ENCODE data around the gene PCIF1.

DNA sequence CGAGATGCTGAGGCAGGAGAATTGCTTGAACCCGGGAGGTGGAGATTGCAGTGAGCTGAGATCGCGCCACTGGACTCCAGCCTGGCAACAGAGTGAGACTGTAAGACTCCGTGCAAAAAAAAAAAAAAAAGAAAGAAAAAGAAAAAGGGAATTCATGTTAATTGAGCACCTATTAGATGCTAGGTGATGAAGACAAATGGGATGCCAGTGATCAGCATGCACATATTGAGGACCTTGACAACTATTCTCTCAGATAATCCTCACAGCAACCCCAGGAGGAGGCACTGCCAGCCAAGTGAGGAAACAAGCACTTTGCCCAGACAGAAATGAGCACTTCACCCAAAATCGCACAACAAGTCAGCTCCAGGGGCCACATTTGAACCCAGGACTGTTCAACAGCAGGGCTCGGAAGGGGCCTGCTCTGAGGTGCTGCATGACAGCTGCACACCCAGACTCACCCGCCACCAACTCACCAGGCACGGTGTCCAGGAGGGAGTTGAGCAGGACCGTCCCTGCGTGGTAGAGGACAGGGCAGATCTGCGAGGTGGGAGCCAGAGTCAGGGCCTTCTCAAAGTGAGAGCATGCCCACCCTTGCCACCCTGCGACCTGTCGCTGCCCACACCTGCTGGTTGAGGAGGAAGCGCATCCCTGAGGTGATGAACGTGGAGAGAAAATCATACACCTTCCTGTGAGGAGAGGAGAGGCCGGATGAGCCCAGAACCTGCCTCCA, 27.1 kb upstream of the PCIF1 start:
- TF ChIP-seq EZH2 (IDR thresholded peaks at IDR 0.05; ENCODE audit: borderline replicate concordance, low read depth, low read length) = no peak
- TF ChIP-seq IRF2 (CRISPR knock-in tag; IDR thresholded peaks at IDR 0.05) = no peak
- TF ChIP-seq SP1 (CRISPR knock-in tag; IDR thresholded peaks at IDR 0.05) = no peak
- TF ChIP-seq SP2 (IDR thresholded peaks at IDR 0.05; ENCODE audit: extremely low read depth, low read depth, low read length, poor library complexity, severe bottlenecking) = no peak
- no peak for TF ChIP-seq PHB (CRISPR knock-in tag; IDR thresholded peaks at IDR 0.05)
- TF ChIP-seq, protein P1, sequence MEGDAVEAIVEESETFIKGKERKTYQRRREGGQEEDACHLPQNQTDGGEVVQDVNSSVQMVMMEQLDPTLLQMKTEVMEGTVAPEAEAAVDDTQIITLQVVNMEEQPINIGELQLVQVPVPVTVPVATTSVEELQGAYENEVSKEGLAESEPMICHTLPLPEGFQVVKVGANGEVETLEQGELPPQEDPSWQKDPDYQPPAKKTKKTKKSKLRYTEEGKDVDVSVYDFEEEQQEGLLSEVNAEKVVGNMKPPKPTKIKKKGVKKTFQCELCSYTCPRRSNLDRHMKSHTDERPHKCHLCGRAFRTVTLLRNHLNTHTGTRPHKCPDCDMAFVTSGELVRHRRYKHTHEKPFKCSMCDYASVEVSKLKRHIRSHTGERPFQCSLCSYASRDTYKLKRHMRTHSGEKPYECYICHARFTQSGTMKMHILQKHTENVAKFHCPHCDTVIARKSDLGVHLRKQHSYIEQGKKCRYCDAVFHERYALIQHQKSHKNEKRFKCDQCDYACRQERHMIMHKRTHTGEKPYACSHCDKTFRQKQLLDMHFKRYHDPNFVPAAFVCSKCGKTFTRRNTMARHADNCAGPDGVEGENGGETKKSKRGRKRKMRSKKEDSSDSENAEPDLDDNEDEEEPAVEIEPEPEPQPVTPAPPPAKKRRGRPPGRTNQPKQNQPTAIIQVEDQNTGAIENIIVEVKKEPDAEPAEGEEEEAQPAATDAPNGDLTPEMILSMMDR (IDR thresholded peaks at IDR 0.05 in 2 of 3, conservative IDR thresholded peaks at IDR 0.05 in 1 of 3; ENCODE audit: insufficient read depth in 2 of 3, low read depth in 1 of 3, low read length in 3 of 3) = no peak
- TF ChIP-seq ETS1 (conservative IDR thresholded peaks at IDR 0.05; ENCODE audit: control insufficient read depth, low read depth, low read length) = no peak
- TF ChIP-seq ETV6 (IDR thresholded peaks at IDR 0.05; ENCODE audit: borderline replicate concordance in 1 of 2, low read depth in 2 of 2, low read length in 1 of 2) = no peak
- no peak for TF ChIP-seq ETV6 (CRISPR knock-in tag; IDR thresholded peaks at IDR 0.05; ENCODE audit: borderline replicate concordance)
- no peak for TF ChIP-seq POLR2A (conservative IDR thresholded peaks at IDR 0.05)
- TF ChIP-seq MBD1 (CRISPR knock-in tag; IDR thresholded peaks at IDR 0.05) = no peak
- TF ChIP-seq NFE2 (IDR thresholded peaks at IDR 0.05; ENCODE audit: low read depth) = no peak

All from K562 (cell line).